ENCODE data around the gene HDDC3. TPM values are rescaled to one million over a fixed set of nuclear protein-coding genes. Genes with fewer than 3 reads are reported as not detected.

The HDDC3 gene, protein sequence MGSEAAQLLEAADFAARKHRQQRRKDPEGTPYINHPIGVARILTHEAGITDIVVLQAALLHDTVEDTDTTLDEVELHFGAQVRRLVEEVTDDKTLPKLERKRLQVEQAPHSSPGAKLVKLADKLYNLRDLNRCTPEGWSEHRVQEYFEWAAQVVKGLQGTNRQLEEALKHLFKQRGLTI
- 19.7 and 21.1 TPM in 2 replicates for total RNA-seq (2014; rRNA removed; shearing (Covaris generic))
- polyA plus RNA-seq (2014; cell fraction: nucleus; rRNA removed), result 26.2 and 40.1 TPM in 2 replicates

DNA sequence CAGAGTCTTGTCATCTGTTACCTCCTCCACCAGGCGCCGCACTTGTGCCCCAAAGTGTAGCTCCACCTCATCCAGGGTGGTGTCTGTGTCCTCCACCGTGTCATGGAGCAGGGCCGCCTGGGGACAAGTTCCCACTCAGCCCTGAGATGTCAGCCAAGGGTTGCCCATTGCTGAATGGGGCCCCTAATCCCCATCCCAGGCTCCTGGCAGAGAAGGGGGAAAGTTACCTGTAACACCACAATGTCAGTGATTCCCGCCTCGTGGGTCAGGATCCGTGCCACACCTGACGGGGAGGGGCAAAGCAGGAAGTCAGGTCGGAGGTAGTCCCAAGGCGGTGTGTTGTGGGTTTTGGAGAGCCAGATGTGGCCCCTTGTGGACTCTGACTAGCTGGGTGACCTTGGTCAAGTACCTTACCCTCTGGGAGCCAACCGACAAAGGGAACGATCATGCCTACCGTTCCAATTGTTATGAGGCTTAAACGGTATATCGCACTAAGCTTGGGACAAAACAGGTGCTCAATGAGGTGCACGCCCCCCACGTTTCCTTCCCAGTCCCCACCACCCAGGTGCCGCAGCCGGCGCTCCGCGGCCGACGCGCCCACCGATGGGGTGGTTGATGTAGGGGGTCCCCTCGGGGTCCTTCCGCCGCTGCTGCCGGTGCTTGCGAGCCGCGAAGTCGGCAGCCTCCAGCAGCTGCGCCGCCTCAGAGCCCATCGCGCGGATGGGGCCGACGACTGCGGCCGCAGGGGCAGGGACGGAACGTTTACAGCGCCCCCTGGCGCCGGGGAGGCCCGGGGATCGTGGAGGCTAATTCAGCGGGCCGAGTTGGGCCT lies at the start of gene HDDC3:
Gene HDDC3 (minus strand): TSS at position 722 of the 832 bp plus-strand sequence. CDS start 9 bp downstream, at position 713.
- DNase-seq (ENCODE audit: extremely low read depth, low read depth), result peak; percentile 82

DNA sequence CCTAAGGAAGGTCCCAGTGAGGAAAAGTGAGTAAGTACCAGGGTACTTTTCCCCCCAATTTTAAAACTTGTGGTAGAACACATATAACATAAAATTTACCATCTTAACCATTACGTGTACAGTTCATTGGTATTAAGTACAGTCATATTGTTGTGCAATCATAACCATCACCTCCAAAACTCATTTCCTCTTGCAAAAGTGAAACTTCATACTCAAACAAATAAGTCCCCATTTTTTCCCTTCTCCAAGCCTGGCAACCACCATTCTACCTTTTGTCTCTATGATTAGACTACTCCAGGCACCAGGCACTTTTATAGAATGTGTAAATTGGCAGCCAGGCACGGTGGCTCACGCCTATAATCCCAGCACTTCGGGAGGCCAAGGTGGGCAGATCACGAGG lies 49.8 kb upstream of the HDDC3 start:
- DNase-seq (ENCODE audit: extremely low read depth, low read depth), result no peak

DNA sequence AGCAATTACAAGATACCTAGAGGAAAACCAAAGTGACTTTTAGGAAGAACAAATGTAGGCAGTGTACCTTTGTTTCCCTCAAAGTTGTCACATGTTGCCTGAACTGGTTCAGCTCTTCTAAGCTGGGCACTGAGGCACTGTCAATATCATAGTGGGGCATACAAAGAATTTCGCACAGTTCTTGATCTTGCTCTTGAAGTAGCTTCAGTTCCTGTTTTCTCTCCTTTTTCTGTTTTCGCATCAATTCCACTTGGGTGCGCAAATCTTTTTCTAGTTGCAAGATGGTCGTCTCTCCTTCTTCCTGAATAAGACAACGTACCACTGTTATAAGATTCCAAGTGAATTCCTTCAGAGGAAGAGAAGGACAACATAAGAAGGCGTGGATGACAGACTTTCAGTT lies 49.3 kb upstream of the HDDC3 start:
- DNase-seq (ENCODE audit: extremely low read depth, low read depth), result no peak

DNA sequence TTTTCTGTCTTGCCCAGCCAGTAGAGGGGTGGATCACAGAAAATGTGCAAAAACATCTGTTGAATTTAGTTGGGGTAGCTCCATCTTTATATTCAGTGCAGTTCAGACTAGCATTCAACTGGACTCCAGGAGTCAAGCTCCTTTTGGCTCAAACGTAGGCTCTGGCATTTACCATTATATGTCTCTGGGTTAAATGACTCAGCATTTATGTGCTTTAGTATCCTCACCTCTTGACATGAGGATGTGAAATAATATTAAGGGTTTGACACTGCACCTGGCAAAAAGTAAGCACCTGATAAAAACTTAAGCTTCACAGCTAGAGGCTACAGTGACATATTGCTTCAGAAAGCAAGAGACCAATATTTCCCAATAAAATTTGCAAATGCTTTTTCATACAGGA lies 47.2 kb upstream of the HDDC3 start:
- no peak for DNase-seq (ENCODE audit: extremely low read depth, low read depth)

DNA sequence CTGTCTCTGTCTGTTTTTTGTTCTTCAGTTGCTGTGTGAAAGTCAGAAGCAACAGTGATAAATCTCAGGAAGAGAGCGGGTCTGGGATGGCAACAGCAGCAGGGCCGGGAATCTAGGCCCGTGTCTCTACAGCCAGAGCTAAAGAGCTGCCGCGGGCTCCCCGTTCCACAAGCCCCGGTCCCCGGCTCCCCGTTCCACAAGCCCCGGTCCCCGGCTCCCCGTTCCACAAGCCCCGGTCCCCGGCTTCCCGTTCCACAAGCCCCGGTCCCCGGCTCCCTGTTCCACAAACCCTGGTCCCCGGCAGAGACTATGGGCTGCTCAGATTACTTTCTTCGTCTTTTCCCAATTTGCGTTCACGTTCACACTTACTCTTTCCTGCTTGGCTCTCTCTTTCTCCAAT lies 41.9 kb upstream of the HDDC3 start:
- no peak for DNase-seq (ENCODE audit: extremely low read depth, low read depth)

DNA sequence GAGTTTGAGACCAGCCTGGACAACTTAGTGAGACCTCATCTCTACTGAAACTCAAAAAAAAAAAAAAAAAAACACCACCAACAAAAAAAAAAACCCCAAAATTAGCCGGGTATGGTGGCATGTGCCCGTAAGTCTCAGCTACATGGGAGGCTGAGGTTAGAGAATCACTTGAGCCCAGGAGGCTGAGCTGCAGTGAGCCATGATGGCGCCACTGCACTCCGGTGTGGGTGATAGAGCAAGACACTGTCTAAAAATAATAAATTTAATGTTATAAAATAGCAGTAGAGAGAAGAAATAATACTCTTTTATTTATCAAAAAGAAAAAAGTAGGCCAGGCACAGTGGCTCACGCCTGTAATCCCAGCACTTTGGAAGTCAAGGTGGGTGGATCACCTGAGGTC lies 39.8 kb upstream of the HDDC3 start:
- DNase-seq (ENCODE audit: extremely low read depth, low read depth), result no peak

DNA sequence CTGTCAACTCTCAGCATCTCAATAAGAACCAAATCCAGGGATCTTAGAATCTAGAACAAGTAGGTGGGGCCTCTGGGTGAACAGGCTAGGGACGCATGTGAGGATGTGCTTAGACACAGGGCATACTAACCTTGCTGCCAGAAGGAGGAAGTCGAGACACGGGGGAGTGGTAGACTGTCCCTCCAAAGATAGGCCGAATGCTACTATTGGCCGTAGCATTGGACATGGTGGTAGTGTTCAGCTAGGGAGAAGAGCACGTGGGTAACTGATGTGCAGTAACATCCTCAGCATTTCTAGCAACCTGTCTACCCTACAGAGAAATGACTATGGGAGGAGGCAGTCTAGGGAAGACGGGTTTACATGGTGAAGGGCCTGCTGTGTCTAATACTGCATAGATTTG lies 37.9 kb upstream of the HDDC3 start:
- DNase-seq (ENCODE audit: extremely low read depth, low read depth), result no peak

DNA sequence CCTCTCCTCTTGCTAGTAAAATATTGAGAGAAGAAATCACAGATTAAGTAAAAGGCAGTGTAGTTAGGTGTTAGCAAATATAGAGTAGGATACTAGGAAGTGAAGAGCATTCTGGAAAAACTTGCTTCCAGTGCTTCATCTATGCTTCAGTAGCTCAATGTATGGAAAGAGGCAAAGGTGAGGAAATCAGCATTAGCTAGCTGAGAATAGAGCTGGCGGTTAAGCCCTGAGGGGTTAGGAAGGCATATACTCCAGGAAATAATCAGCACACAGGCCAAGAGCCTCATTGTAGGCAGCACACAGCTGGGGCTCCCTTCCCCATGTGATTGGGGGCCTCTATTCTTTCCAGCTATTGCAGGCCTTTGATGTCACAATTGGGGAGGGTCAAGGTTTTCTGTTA lies 36.1 kb upstream of the HDDC3 start:
- no peak for DNase-seq (ENCODE audit: extremely low read depth, low read depth)

DNA sequence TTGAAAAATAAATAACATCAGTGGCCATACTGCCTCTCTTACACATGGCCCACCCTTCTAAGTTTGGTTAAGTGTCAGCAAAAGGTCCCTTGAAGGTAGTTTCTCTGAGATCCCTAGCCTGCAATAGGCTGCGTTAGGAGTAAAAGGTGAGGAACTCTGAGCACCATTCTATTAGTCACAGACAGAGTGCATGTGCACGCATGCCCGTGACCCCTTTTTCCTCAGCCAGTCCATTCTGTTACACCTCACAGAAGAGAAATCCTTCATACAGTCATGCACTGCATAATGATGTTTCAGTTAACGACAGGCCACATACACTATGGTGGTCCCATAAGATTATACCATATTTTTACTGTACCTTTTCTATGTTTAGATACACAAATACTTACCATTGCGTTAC lies 34.9 kb upstream of the HDDC3 start:
- no peak for DNase-seq (ENCODE audit: extremely low read depth, low read depth)

DNA sequence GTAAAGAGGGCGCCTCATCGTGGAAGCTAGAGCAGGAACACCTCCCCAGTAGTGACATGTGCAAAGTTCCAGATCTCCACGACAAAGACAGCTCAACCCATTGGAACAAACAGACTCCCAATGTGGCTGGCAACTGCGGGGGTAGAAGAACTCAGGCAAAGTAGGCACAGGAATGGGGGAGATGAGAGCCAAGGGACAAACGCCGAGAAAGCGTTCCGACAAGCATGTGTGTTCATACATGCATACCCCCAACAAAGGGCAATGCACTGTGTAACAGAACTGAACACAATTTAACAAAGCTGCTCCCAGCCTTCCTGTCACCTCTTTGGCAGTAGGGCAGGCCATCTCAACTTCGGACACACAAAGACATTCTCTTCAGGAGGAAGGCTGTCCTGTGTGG lies 33.9 kb upstream of the HDDC3 start:
- DNase-seq (ENCODE audit: extremely low read depth, low read depth), result no peak

DNA sequence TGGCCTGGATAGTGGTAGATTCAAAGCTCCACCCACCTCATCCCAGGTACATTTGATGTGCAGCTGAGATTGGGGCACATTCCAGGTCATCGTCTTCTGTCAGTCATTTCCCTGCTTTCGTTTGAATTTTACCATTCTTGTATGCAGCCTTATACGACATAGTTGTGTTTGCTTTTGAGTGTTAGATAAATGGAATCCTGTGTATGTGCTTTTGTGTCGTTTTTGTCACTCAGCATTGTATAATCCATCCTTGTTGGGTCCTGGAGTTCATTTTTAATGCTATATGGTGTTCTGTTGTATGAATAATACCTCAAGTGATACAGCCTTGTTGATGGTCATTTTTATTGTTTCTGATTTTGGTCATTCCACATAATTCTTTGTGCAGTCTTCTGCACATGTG lies 29.7 kb upstream of the HDDC3 start:
- DNase-seq (ENCODE audit: extremely low read depth, low read depth), result no peak

DNA sequence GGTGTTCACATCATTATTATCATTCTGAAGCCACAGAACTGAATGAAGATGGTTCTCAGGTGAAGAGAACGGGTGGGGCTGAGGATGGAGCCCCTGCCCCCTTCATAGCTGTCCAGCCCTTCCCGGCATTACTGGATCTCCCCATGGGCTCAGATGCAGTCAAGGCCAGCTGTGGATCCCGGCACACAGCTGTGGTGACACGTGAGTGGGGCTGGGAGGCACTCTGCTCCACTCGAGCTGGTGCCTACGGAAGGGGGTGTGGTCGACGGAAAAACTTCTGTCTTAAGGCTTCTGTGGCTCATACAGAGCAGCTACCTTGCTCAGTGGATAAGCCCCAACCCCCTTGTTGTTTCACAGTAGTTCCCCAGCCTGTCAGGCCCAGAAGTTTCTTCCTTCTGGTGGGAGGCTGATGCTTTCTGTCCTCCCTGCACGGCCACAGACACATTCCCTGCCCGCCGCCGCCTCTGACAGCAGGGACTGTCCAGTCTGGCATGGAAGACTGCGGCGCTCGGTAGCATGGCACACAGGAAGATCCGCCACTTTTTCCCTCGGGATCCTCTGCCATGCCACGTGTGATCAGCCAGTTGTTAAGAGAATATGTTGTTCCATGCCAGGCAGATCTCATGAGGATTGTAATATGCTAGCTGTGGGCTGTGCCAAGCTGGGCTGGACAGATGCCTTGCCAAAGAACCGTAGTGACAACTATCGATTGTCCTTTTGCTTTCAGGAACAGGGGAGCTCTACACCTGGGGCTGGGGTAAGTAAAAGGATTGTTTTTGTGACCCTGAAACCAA lies 28.1 kb upstream of the HDDC3 start:
- DNase-seq (ENCODE audit: extremely low read depth, low read depth), result no peak

DNA sequence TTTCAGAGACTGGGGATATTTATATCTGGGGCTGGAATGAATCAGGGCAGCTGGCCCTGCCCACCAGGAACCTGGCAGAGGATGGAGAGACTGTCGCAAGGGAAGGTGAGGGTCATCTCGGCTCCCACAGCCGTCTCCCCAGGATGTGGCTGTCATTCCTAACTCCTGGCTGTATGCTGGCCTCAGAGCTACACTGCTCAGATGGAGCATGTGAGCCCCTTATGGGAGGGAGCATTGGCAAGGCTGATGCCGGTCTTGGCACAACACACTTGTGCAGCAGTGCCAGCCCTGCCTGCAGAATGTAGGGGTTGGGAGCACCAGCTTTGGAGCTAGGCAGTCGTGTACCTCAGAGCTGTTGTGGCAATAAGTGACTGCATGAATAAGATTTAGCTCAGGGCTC lies 27.5 kb upstream of the HDDC3 start:
- no peak for DNase-seq (ENCODE audit: extremely low read depth, low read depth)

DNA sequence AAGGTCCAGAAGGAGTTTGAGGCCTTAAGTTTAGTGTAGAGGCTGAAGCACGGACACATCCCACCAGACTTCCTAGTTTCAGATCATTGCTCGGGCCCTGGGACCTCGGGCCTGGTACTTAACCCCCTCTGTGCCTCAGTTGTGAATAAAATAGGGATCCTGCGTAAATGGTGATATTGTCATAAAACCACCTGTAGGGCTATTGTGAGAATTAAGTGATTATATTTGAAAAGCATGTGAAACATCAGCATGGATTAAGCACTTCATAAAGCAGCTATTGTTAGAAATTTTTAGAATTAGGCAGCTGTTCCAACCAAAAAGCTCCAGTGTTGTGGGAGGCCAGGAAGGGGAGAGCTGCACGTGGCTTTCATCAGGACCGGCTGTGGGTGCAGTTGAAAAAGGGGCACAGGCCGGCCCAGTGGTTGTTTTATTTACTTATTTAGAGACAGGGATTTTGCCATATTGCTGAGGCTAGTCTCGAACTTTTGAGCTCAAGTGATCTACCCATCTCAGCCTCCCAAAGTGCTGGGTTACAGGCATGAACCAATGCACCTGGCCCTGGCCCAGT lies 26.8 kb upstream of the HDDC3 start:
- no peak for DNase-seq (ENCODE audit: extremely low read depth, low read depth)

DNA sequence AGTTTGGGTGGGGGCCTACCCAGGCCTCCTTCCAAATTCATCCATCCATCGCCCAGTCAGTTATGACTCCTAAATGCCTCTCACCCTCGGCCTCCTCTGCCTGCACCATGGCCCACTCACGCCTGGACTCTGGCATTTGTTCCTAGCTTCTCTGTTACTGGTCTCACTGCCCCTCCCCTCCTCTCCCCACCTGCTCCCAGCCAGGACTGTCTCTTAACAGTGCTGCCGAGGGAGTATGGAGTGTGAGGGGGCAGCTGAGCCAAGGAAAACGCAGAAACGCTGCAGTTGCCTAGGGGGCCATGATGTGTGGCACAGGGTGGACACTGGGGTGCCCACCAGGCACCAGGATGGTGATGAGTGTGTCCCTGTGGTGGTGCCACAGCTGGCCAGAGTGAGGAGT lies 25.4 kb upstream of the HDDC3 start:
- DNase-seq (ENCODE audit: extremely low read depth, low read depth), result no peak

DNA sequence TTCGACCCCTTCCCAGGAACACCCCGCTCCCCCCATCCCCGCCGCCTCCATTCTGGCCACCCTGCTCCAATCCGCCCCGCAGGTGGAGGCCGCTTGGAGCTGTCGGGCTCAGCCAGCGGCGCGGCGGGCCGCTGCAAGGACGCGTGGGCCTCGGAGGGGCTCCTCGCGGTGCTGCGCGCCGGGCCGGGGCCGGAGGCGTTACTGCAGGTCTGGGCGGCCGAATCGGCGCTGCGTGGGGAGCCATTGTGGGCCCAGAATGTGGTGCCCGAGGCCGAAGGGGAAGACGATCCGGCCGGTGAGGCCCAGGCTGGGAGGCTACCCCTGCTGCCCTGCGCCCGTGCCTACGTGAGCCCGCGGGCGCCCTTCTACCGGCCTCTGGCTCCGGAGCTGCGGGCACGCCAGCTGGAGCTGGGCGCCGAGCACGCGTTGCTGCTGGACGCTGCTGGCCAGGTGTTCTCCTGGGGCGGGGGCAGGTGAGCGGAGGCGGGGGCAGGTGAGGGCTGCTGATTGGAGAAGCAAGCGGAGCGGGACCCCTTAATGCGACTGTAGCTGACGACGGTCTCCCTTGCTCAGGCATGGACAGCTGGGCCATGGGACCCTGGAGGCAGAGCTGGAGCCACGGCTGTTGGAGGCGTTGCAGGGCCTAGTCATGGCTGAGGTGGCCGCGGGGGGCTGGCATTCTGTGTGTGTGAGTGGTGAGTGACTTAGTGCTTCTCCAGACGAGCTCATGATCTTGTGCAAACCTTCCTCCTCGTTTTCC lies 24.9 kb upstream of the HDDC3 start:
- no peak for DNase-seq (ENCODE audit: extremely low read depth, low read depth)

DNA sequence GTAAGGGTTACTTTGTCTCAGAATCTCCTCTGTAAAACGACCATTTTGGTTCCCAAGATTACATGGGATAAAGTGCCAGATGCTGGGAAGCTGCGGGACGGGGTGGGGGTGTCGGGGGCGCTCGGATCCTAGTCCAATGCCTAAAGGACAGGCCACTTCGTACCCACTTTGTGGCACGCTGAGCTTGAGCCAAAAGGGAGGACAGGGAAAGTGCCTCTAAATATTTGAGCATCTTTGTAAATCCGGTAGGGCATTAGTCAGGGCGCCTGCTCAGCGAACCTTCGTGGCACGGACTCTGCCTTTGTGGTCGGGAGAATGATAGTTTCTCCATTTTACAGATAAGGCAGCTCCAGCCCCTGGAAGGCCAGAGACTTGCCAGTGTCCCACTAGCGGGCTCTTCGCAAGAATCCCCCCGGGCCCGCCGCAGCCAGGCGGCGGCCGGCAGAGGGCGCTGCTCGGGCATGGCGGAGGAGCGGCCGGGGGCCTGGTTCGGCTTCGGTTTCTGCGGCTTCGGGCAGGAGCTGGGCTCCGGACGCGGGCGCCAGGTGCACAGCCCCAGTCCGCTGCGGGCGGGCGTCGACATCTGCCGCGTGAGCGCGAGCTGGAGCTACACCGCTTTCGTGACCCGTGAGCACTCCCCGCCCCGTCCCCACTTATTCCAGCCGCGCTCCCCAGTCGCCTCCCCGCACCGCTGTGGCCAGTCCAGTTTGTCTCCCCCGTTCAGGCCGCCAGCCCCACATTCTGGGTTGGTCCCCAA lies 24.1 kb upstream of the HDDC3 start:
- DNase-seq (ENCODE audit: extremely low read depth, low read depth), result peak; percentile 55

DNA sequence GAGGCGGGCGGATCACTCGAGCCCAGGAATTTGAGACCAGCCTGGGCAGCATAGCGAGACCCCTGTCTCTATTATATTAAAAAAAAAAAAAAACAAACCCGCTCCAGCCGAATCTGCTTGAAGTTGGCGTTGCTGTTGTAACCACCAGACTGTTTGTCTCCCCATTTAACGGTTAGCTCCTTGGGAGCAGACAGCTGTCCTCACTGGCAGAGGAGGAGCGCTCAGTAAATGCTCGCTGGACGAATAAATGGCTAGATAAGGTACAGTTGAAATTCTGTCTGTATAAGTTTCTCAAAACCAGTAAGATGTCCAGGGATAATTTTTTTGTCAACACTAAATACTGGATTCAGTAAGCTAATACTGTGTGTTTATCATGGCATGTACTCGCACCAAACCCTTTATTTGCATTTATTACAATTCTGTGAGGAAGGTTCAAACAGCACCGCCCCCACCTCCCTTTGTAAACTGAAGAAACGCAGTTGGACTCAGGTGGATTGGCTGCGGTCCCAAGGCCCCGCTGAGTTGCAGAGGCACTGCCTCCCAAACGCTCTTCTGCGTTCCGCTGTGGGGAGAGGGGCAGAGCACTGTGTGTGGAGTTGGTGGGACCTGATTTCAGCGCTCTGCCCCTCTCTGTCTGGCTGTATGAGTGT lies 23.4 kb upstream of the HDDC3 start:
- no peak for DNase-seq (ENCODE audit: extremely low read depth, low read depth)

Data from NCI-H460 (cell line).